ENCODE data around the gene LAD1. TPM values are rescaled to one million over a fixed set of nuclear protein-coding genes. Genes with fewer than 3 reads are reported as not detected.

LAD1 gene
- total RNA-seq, 1 donor from 2014 or later, result 1.2 TPM

GRCh38 chr1:201433609-201434008 is 34.5 kb upstream of the LAD1 start:
- TF ChIP-seq EZH2 (IDR thresholded peaks at IDR 0.05; ENCODE audit: insufficient read depth, low read length) (no peak), CTCF (IDR thresholded peaks at IDR 0.05; ENCODE audit: insufficient read depth, low read depth, low read length) (no peak)
- Histone ChIP-seq H3K9me3 (ENCODE audit: insufficient read depth, low read depth, low read length) (no peaks in the 10 kb centered on the region), H4K20me1 (ENCODE audit: insufficient read depth, low read length) (no peaks in the 10 kb centered on the region), H3K36me3 (ENCODE audit: insufficient read depth, low read length) (no peaks in the 10 kb centered on the region), H3K27me3 (ENCODE audit: insufficient read depth, low read length) (no peaks in the 10 kb centered on the region), H3K4me1 (ENCODE audit: insufficient read depth, low read length) (peaks cover 4% of the 10 kb centered on the region), H2AFZ (ENCODE audit: low read depth, low read length) (no peak overlapping the region), H3K27ac (ENCODE audit: low read depth, low read length) (no peak overlapping the region), H3K4me2 (ENCODE audit: low read length) (no peak overlapping the region), H3K9ac (ENCODE audit: low read length) (no peak overlapping the region), H3K4me3 (ENCODE audit: insufficient read depth, low read depth, low read length) (no peak overlapping the region), H3K79me2 (ENCODE audit: insufficient read depth, low read length) (no peaks in the 10 kb centered on the region)
- no peak for DNase-seq (ENCODE audit: low read depth)
- Mint-ChIP-seq H3K9me3 (ENCODE audit: unreplicated experiment) (no peaks in the 10 kb centered on the region), H3K27me3 (ENCODE audit: low read depth, unreplicated experiment) (peaks cover 10% of the 10 kb centered on the region), H3K4me1 (ENCODE audit: low read depth, unreplicated experiment) (peaks cover 15% of the 10 kb centered on the region), H3K4me3 (ENCODE audit: unreplicated experiment) (no peak overlapping the region), H3K27ac (ENCODE audit: unreplicated experiment) (no peak overlapping the region), H3K36me3 (ENCODE audit: low read depth, unreplicated experiment) (no peaks in the 10 kb centered on the region)
- FAIRE-seq, result no peak

- Histone ChIP-seq H3K9me3 (ENCODE audit: insufficient read depth, low read depth, low read length) (no peaks in the 10 kb centered on the region), H3K9ac (ENCODE audit: low read length) (no peak overlapping the region), H3K4me3 (ENCODE audit: insufficient read depth, low read depth, low read length) (no peak overlapping the region), H3K4me2 (ENCODE audit: low read length) (no peak overlapping the region), H4K20me1 (ENCODE audit: insufficient read depth, low read length) (no peaks in the 10 kb centered on the region), H2AFZ (ENCODE audit: low read depth, low read length) (no peak overlapping the region), H3K36me3 (ENCODE audit: insufficient read depth, low read length) (no peaks in the 10 kb centered on the region), H3K27ac (ENCODE audit: low read depth, low read length) (no peak overlapping the region), H3K79me2 (ENCODE audit: insufficient read depth, low read length) (no peaks in the 10 kb centered on the region), H3K4me1 (ENCODE audit: insufficient read depth, low read length) (peaks cover under 1% of the 10 kb centered on the region), H3K27me3 (ENCODE audit: insufficient read depth, low read length) (no peaks in the 10 kb centered on the region)
- H3K27me3 Mint-ChIP-seq (ENCODE audit: low read depth, unreplicated experiment), result peaks cover 13% of the 10 kb centered on the region
- no peak for DNase-seq (ENCODE audit: low read depth)
- H3K4me3 Mint-ChIP-seq (ENCODE audit: unreplicated experiment), result no peak overlapping the region
- TF ChIP-seq CTCF (IDR thresholded peaks at IDR 0.05; ENCODE audit: insufficient read depth, low read depth, low read length) (no peak), EZH2 (IDR thresholded peaks at IDR 0.05; ENCODE audit: insufficient read depth, low read length) (no peak)
- peaks cover 8% of the 10 kb centered on the region for H3K4me1 Mint-ChIP-seq (ENCODE audit: low read depth, unreplicated experiment)
- H3K36me3 Mint-ChIP-seq (ENCODE audit: low read depth, unreplicated experiment), result no peaks in the 10 kb centered on the region
- H3K27ac Mint-ChIP-seq (ENCODE audit: unreplicated experiment), result no peak overlapping the region
- H3K9me3 Mint-ChIP-seq (ENCODE audit: unreplicated experiment), result no peaks in the 10 kb centered on the region
- no peak for FAIRE-seq
Observed at GRCh38 chr1:201430776-201431175, 31.7 kb upstream of the LAD1 start.

DNA sequence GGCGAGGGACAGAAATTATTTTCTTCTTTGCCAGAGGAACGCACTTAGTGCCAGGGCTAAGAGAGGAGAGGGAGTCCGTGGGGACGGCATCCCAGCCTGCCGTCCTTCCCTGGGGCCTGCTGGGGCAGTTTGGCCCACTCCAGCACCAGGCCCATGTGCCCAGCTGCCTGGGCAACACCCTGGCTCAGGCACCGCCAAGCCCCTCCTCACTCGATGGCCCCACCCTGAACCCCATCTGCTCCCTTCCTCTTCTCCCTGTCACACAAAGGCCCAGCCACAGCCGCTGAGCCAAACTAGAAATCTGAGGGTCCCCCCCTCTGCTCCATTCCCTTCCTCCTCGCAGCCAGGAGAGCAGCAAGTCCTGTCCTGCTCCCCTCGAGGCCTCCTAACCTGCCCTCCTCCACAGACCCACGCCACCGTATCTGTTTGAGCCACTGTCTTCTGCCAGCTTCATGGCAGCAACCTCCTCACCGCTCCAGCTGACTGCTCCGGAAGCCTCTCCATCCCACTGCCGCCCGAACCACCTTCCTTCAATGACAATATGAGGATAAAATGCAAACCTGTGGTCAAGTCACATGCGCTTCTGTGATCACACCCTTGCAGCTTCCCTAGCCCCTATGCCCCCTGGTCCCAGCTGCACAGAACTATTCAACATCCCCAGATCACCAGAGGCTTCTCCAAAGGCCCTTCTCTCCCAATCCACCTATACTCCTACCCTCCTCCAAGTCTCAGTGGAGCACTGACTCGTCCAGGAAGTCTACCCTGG is 30.8 kb upstream of the LAD1 start:
- H3K36me3 Mint-ChIP-seq (ENCODE audit: low read depth, unreplicated experiment), result no peaks in the 10 kb centered on the region
- no peak overlapping the region for H2AFZ ChIP-seq (ENCODE audit: low read depth, low read length)
- no peak overlapping the region for H3K27ac Mint-ChIP-seq (ENCODE audit: unreplicated experiment)
- H3K79me2 ChIP-seq (ENCODE audit: insufficient read depth, low read length), result no peaks in the 10 kb centered on the region
- no peak overlapping the region for H3K9ac ChIP-seq (ENCODE audit: low read length)
- no peak for DNase-seq (ENCODE audit: low read depth)
- no peak for FAIRE-seq
- no peak overlapping the region for H3K27ac ChIP-seq (ENCODE audit: low read depth, low read length)
- no peaks in the 10 kb centered on the region for H3K9me3 ChIP-seq (ENCODE audit: insufficient read depth, low read depth, low read length)
- H3K36me3 ChIP-seq (ENCODE audit: insufficient read depth, low read length), result no peaks in the 10 kb centered on the region
- peaks cover 3% of the 10 kb centered on the region for H3K9me3 Mint-ChIP-seq (ENCODE audit: unreplicated experiment)
- H3K27me3 Mint-ChIP-seq (ENCODE audit: low read depth, unreplicated experiment), result peaks cover 13% of the 10 kb centered on the region
- no peaks in the 10 kb centered on the region for H4K20me1 ChIP-seq (ENCODE audit: insufficient read depth, low read length)
- peaks cover 5% of the 10 kb centered on the region for H3K4me1 Mint-ChIP-seq (ENCODE audit: low read depth, unreplicated experiment)
- H3K4me2 ChIP-seq (ENCODE audit: low read length), result no peak overlapping the region
- no peak overlapping the region for H3K4me3 ChIP-seq (ENCODE audit: insufficient read depth, low read depth, low read length)
- no peaks in the 10 kb centered on the region for H3K4me1 ChIP-seq (ENCODE audit: insufficient read depth, low read length)
- no peak for TF ChIP-seq CTCF (IDR thresholded peaks at IDR 0.05; ENCODE audit: insufficient read depth, low read depth, low read length)
- no peak for TF ChIP-seq EZH2 (IDR thresholded peaks at IDR 0.05; ENCODE audit: insufficient read depth, low read length)
- H3K27me3 ChIP-seq (ENCODE audit: insufficient read depth, low read length), result no peaks in the 10 kb centered on the region
- H3K4me3 Mint-ChIP-seq (ENCODE audit: unreplicated experiment), result no peak overlapping the region

All from astrocyte (in vitro differentiated cells and primary cell).